DND-41 (cell line): ENCODE measurements around the gene FREM1.

Source experiments
- ATAC-seq: fragments of 200-7000 bp; cut with Tn5 transposase; 3 replicates; pipeline ENCODE4 v1.9.1; 2021; ENCODE audit warnings: low read depth; ENCODE audit not compliant: insufficient read depth
- DNase-seq: peaks from one replicate; pipeline ENCODE4 v3.0.0-alpha.2; 2020
- H2AFZ ChIP-seq: 2 replicates; pipeline ENCODE4 v1.6.0; 2012; ENCODE audit warnings: low read depth, low read length
- H3K27ac ChIP-seq: 2 replicates; pipeline ENCODE4 v1.5.1; 2012; ENCODE audit warnings: low read length, inconsistent platforms
- H3K27me3 ChIP-seq: fragments of 200-600 bp; sonication (generic); 2 replicates; pipeline ENCODE4 v1.6.0; 2012; ENCODE audit warnings: low read length, mild to moderate bottlenecking, inconsistent platforms; ENCODE audit not compliant: insufficient read depth, poor library complexity
- H3K36me3 ChIP-seq: 2 replicates; pipeline ENCODE4 v1.5.1; 2012; ENCODE audit warnings: low read length, inconsistent platforms; ENCODE audit not compliant: insufficient read depth
- H3K4me1 ChIP-seq: 2 replicates; pipeline ENCODE4 v1.5.1; 2012; ENCODE audit warnings: mild to moderate bottlenecking, low read length; ENCODE audit not compliant: insufficient read depth
- H3K4me2 ChIP-seq: 2 replicates; pipeline ENCODE4 v1.6.0; 2012; ENCODE audit warnings: mild to moderate bottlenecking, moderate library complexity, low read length, inconsistent platforms; ENCODE audit not compliant: insufficient read depth
- H3K4me3 ChIP-seq, 2 experiments: fragments of 200-600 bp in 1 of 2; shearing (Covaris generic) in 1 of 2; 2 replicates each; pipeline ENCODE4 v1.5.1; 2012 to 2016; ENCODE audit warnings: inconsistent platforms in 2 of 2, low read length in 2 of 2, mild to moderate bottlenecking in 2 of 2, low read depth in 1 of 2, moderate library complexity in 1 of 2
- H3K79me2 ChIP-seq: 2 replicates; pipeline ENCODE4 v1.6.0; 2012; ENCODE audit warnings: low read length, inconsistent platforms; ENCODE audit not compliant: insufficient read depth
- H3K9ac ChIP-seq: 2 replicates; pipeline ENCODE4 v1.6.0; 2012; ENCODE audit warnings: low read depth, mild to moderate bottlenecking, inconsistent platforms, low read length, moderate library complexity
- H3K9me3 ChIP-seq: 2 replicates; pipeline ENCODE4 v1.5.1; 2012; ENCODE audit warnings: low read length, moderate library complexity, mild to moderate bottlenecking, inconsistent platforms; ENCODE audit not compliant: insufficient read depth, severe bottlenecking
- H4K20me1 ChIP-seq: 2 replicates; pipeline ENCODE4 v1.6.0; 2012; ENCODE audit warnings: low read length; ENCODE audit not compliant: insufficient read depth
- EZH2 ChIP-seq: IDR thresholded peaks from 3 replicates; pipeline ENCODE4 v1.6.1; 2012; ENCODE audit warnings: borderline replicate concordance, low read depth, mild to moderate bottlenecking, moderate library complexity, low read length, inconsistent platforms; ENCODE audit not compliant: severe bottlenecking
- TF ChIP-seq, protein P1 (sequence below): IDR thresholded peaks from 2 replicates; pipeline ENCODE4 v1.5.1; 2012; ENCODE audit warnings: borderline replicate concordance, low read length, moderate library complexity, mild to moderate bottlenecking; ENCODE audit not compliant: poor library complexity, severe bottlenecking; ENCODE audit errors: extremely low read depth

FREM1 gene

DNA sequence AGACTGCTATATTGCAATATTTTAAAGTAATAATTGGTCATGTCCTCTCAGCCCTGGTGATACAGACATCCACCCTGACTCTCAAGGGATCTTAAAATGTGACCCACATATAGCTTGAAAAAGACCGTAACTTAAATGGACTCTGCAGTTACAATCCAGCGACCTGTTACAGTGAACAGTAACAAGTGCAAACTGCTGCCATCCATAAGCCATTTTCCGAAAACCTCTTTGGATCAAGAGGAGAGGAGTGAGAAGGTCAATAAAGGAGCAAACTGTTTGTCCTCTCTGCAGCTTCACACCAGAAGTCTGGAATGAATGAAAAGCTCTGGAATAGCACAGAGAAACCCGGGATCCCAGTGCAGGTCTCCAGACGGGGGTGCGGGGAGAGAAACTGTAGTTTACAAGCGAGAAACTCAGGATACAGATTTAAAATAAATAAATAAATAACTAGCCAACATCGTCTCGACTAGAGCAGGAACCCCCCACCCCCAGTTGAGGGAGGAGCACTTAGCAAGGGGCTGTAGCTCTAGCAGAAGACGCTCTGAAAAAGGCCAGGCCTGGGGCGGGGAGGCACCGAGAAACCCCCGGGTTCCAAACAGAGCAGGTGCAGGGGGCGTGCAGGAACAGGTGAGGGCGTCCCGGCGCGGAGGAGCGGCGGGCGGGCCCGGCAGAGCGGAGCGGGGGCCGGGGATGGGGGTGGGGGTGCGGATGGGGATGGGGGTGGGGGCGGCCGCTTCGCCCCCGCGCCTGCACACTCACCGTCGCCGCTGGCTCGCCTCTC is 217.6 kb downstream of the FREM1 start:
- peak overlapping the region; percentile 22 to 67; a peak in 3 of 4 replicates for H3K4me3 ChIP-seq
- no peaks in the 10 kb centered on the region for H3K9me3 ChIP-seq
- peak; percentile 63 for ATAC-seq
- no peaks in the 10 kb centered on the region for H4K20me1 ChIP-seq
- H3K9ac ChIP-seq, result peak overlapping the region; percentile 67
- H2AFZ ChIP-seq, result peak overlapping the region; percentile 88
- no peaks in the 10 kb centered on the region for H3K27me3 ChIP-seq
- peak; percentile 36 for DNase-seq
- H3K4me1 ChIP-seq, result peaks cover 16% of the 10 kb centered on the region
- no peaks in the 10 kb centered on the region for H3K36me3 ChIP-seq
- TF ChIP-seq EZH2, result no peak
- TF ChIP-seq, protein P1, sequence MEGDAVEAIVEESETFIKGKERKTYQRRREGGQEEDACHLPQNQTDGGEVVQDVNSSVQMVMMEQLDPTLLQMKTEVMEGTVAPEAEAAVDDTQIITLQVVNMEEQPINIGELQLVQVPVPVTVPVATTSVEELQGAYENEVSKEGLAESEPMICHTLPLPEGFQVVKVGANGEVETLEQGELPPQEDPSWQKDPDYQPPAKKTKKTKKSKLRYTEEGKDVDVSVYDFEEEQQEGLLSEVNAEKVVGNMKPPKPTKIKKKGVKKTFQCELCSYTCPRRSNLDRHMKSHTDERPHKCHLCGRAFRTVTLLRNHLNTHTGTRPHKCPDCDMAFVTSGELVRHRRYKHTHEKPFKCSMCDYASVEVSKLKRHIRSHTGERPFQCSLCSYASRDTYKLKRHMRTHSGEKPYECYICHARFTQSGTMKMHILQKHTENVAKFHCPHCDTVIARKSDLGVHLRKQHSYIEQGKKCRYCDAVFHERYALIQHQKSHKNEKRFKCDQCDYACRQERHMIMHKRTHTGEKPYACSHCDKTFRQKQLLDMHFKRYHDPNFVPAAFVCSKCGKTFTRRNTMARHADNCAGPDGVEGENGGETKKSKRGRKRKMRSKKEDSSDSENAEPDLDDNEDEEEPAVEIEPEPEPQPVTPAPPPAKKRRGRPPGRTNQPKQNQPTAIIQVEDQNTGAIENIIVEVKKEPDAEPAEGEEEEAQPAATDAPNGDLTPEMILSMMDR, result no peak
- 0 out of 2 replicates have a peak overlapping the region, but pooled peaks have one; percentile 39 for H3K27ac ChIP-seq
- H3K4me2 ChIP-seq, result peak overlapping the region; percentile 69
- H3K79me2 ChIP-seq, result peaks cover 3% of the 10 kb centered on the region

DNA sequence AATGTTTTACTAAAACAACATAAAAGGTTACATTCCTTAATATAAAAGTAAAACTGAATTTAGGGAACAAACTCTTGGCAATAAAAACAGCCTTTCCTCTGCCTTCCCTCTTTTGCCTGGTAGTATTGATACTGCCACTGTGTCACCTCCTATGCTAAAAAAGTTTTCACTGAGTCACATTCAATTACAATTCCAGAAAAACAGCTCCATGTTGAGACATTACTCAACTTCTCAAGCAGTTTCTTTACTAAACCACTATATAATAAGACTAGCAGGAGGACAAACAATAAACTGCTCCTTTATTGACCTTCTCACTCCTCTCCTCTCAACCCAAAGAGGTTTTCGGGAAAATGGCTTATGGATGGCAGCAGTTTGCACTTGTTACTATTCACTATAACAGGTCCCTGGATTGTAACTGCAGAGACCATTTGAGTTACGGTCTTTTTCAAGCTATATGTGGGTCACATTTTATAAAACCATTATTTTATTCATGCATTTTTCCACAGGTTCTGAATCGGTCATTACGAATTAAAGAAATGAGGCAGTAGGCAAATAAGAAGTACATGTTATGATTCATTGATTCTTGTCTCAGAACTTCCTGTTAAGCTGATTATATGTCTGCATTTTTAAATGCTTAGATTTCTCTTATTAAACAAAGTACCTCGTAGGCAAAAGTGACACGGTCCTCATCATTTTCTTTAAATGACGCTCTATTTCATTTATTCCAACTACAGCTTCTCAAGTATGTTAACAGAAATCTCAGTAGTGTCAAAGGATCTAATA is 219.1 kb downstream of the FREM1 start:
- no peak for DNase-seq
- H3K27me3 ChIP-seq, result no peaks in the 10 kb centered on the region
- TF ChIP-seq, protein P1, result no peak
- TF ChIP-seq EZH2, result no peak
- no peaks in the 10 kb centered on the region; the same call in 1 of the 2 replicates for H3K36me3 ChIP-seq
- H3K4me1 ChIP-seq, result peaks cover 16% of the 10 kb centered on the region
- ATAC-seq, result no peak
- H2AFZ ChIP-seq, result no peak overlapping the region
- peak overlapping the region; percentile 69; the same call in 1 of the 2 replicates for H3K4me2 ChIP-seq
- peaks cover 3% of the 10 kb centered on the region for H3K79me2 ChIP-seq
- H3K9ac ChIP-seq, result no peak overlapping the region
- no peaks in the 10 kb centered on the region for H4K20me1 ChIP-seq
- H3K27ac ChIP-seq, result no peak overlapping the region
- no peaks in the 10 kb centered on the region for H3K9me3 ChIP-seq
- no peak overlapping the region for H3K4me3 ChIP-seq

DNA sequence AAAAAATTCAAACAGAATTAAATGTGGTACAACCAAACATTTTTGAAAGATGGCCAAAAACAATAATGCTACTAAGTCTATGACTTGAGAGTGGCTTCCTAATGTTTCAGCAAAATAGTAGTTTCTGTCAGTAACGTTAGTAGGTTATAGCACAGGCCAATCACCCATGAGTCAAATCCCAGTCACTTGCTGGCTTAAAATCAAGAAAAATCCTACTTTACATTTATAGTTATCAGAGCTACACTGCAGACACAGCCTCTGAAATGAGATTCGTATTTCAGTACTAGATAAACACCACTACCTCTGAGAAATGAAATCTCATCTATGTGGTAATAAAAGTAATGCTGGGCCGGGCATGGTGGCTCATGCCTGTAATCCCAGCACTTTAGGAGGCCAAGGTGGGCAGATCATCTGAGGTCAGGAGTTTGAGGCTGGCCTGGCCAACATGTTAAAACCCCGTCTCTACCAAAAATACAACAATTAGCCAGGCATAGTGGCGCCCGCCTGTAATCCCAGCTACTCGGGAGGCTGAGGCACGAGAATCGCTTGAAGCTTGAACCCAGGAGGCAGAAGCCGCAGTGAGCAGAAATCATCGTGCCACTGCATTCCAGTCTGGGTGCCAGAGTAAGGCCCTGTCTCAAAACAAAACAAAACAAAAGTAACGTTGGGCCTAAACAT is 223.0 kb downstream of the FREM1 start:
- Histone ChIP-seq H3K4me3 (no peak overlapping the region), H3K36me3 (no peaks in the 10 kb centered on the region; the same call in 1 of the 2 replicates), H3K9ac (no peak overlapping the region), H3K27ac (no peak overlapping the region), H3K4me2 (no peak overlapping the region), H2AFZ (no peak overlapping the region), H3K9me3 (no peaks in the 10 kb centered on the region), H4K20me1 (no peaks in the 10 kb centered on the region), H3K4me1 (peaks cover 5% of the 10 kb centered on the region; the same call in 1 of the 2 replicates), H3K79me2 (no peaks in the 10 kb centered on the region), H3K27me3 (no peaks in the 10 kb centered on the region)
- ATAC-seq (no peak), DNase-seq (no peak)
- no peak for TF ChIP-seq EZH2
- TF ChIP-seq, protein P1, result no peak
